Neural cell (in vitro differentiated cells): ENCODE data around the gene DDX27. TPM values are rescaled to one million over a fixed set of nuclear protein-coding genes. Genes with fewer than 3 reads are reported as not detected.

Source experiments
- H2AFZ ChIP-seq: fragments of 200-600, 300-800 bp; sonication (generic), shearing (Covaris generic); 2 replicates; pipeline ENCODE4 v1.6.0; 2014; ENCODE audit warnings: low read depth, mild to moderate bottlenecking, antibody characterized with exemption, low read length, moderate library complexity
- H3F3A ChIP-seq: fragments of 200-600 bp; shearing (Covaris generic); 2 replicates; pipeline ENCODE4 v1.6.1; 2016; ENCODE audit warnings: mild to moderate bottlenecking, moderate library complexity, mixed read lengths, antibody characterized with exemption, low read length; ENCODE audit not compliant: insufficient read depth, poor library complexity, severe bottlenecking
- H3K27ac ChIP-seq: fragments of 200-600, 300-800 bp; sonication (generic), shearing (Covaris generic); 2 replicates; pipeline ENCODE4 v1.5.1; 2014; ENCODE audit warnings: mild to moderate bottlenecking, low read length, moderate library complexity
- H3K27me3 ChIP-seq: fragments of 300-800, 200-600 bp; sonication (generic), shearing (Covaris generic); 2 replicates; pipeline ENCODE4 v1.6.0; 2014; ENCODE audit warnings: mild to moderate bottlenecking, low read depth, low read length, moderate library complexity; ENCODE audit not compliant: insufficient read depth
- H3K36me3 ChIP-seq: fragments of 300-800, 200-600 bp; sonication (generic), shearing (Covaris generic); 2 replicates; pipeline ENCODE4 v1.5.1; 2014; ENCODE audit warnings: mild to moderate bottlenecking, antibody characterized with exemption, low read length, moderate library complexity; ENCODE audit not compliant: insufficient read depth
- H3K4me2 ChIP-seq: fragments of 300-800, 200-600 bp; sonication (generic), shearing (Covaris generic); 2 replicates; pipeline ENCODE4 v1.6.0; 2014; ENCODE audit warnings: mild to moderate bottlenecking, low read length
- H3K4me3 ChIP-seq: fragments of 300-800, 200-600 bp; sonication (generic), shearing (Covaris generic); 2 replicates; pipeline ENCODE4 v1.5.1; 2014; ENCODE audit warnings: mild to moderate bottlenecking, low read length, moderate library complexity
- H3K79me2 ChIP-seq: fragments of 200-600 bp; shearing (Covaris generic); replicated peaks from 2 replicates; pipeline ENCODE4 v1.6.0; 2014; ENCODE audit warnings: mild to moderate bottlenecking, low read length, moderate library complexity; ENCODE audit not compliant: insufficient read depth
- H3K9ac ChIP-seq: fragments of 300-800, 200-600 bp; sonication (generic), shearing (Covaris generic); 2 replicates; pipeline ENCODE4 v1.6.1; 2016; ENCODE audit warnings: mild to moderate bottlenecking, low read length, mixed read lengths
- H3K9me2 ChIP-seq: fragments of 200-600 bp; shearing (Covaris generic); 2 replicates; pipeline ENCODE4 v1.6.1; 2016; ENCODE audit warnings: mild to moderate bottlenecking, low read length, mixed read lengths; ENCODE audit not compliant: insufficient read depth
- H3K9me3 ChIP-seq: fragments of 200-600, 300-800 bp; sonication (generic), shearing (Covaris generic); 2 replicates; pipeline ENCODE4 v1.6.1; 2016; ENCODE audit warnings: mild to moderate bottlenecking, mixed run types, low read length, moderate library complexity, mixed read lengths
- H4K20me1 ChIP-seq: fragments of 200-600 bp; shearing (Covaris generic); 2 replicates; pipeline ENCODE4 v1.6.1; 2016; ENCODE audit warnings: mild to moderate bottlenecking, mixed run types; ENCODE audit not compliant: insufficient read depth
- EP300 ChIP-seq: fragments of 450-650 bp; conservative IDR thresholded peaks from 2 replicates; pipeline ENCODE4 v1.6.1; 2014; ENCODE audit warnings: antibody characterized with exemption, mild to moderate bottlenecking, moderate library complexity; ENCODE audit not compliant: poor library complexity, severe bottlenecking
- EZH2 ChIP-seq: fragments of 200-600, 300-800 bp; shearing (Covaris generic), sonication (generic); IDR thresholded peaks from 2 replicates; pipeline ENCODE4 v1.6.1; 2014; ENCODE audit warnings: antibody characterized with exemption, low read length, borderline replicate concordance, mild to moderate bottlenecking; ENCODE audit not compliant: insufficient read depth, poor library complexity, severe bottlenecking
- MXI1 ChIP-seq: fragments of 450-650 bp; conservative IDR thresholded peaks from 2 replicates; pipeline ENCODE4 v1.6.1; 2014; ENCODE audit warnings: antibody characterized with exemption, mild to moderate bottlenecking; ENCODE audit not compliant: poor library complexity, severe bottlenecking
- POLR2AphosphoS5 ChIP-seq: IDR thresholded peaks from 2 replicates; pipeline ENCODE4 v1.6.1; 2012
- RAD21 ChIP-seq: fragments of 450-650 bp; conservative IDR thresholded peaks from 2 replicates; pipeline ENCODE4 v1.6.1; 2014; ENCODE audit warnings: antibody characterized with exemption, mild to moderate bottlenecking, moderate library complexity
- SMC3 ChIP-seq: fragments of 450-650 bp; conservative IDR thresholded peaks from 2 replicates; pipeline ENCODE4 v1.6.1; 2014; ENCODE audit warnings: antibody characterized with exemption, mild to moderate bottlenecking, moderate library complexity; ENCODE audit not compliant: poor library complexity
- TAF1 ChIP-seq: IDR thresholded peaks from 2 replicates; pipeline ENCODE4 v1.6.1; 2012; ENCODE audit warnings: low read depth
- polyA plus RNA-seq: library from polyadenylated mRNA; depleted of rRNA; stranded (reverse); fragments of >200 nt; gene quantifications from 2 replicates; pipeline ENCODE4 v1.2.3, GENCODE V29; 2014
- TF ChIP-seq, protein P1 (sequence below): fragments of 450-650 bp; IDR thresholded peaks from 2 replicates; pipeline ENCODE4 v1.5.1; 2014; ENCODE audit warnings: antibody characterized with exemption, mild to moderate bottlenecking, moderate library complexity; ENCODE audit not compliant: poor library complexity, severe bottlenecking
- TF ChIP-seq, protein P2 (sequence below): IDR thresholded peaks from 2 replicates; pipeline ENCODE4 v1.6.1; 2012; ENCODE audit warnings: borderline replicate concordance

The DDX27 gene
- polyA plus RNA-seq, 1 donor from 2014 or later = 35.4 TPM

DNA sequence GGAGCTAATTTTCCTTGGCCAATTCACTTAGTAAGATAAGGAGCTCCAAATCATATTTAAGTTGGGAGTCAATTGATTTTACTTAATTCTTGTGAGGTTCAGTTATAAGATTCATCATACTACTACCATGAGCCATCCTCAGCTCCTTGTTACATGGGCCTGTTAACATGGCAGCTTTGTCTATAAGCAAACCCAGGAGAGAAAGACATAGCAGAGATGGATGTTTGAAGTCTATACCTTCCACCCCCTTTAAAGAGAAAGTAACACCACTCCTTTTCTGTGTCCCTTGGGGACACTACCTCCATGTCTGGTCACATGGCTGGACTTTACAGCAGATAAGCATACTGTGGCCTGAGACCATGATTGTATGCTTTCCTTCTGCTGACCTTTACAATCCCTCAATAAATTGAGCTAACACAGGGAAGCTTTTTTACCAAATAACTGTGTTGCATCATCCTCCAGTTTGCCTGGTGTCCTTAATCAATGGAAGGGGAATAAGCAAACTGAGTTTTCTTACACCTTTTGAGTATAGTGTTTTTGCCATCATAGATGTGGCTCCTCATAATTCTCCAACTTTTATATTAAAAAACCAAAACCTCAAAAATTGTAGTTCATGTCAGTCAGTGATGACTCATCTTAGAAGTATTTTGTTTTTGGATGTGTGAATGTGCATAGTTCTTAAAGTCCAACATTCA lies 68.5 kb downstream of the DDX27 start (continued):
- no peak for TF ChIP-seq EP300
- no peak for TF ChIP-seq MXI1

DNA sequence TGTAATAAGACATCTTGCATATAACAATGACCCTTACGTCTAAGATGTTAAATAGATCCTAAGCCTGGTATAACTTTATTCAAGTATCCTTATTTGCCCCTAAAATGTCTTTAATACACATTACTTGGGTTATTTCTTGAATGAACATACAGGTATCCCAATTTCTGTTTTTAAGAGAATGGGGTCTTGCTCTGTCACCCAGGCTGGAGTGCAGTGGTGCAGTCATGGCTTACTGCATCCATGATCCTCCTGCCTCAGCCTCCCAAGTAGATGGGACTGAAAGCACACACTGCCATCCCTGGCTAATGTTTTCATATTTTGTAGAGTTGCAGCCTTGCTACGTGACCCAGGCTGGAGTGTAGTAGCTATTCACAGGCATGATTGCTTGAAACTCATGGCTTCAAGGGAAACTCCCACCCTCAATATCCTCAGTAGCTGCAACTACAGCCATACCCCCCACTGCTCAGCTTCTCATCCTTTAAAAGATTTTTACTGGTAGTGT lies 69.1 kb downstream of the DDX27 start:
- no peak overlapping the region for H2AFZ ChIP-seq
- no peak overlapping the region for H3K4me2 ChIP-seq
- H3K36me3 ChIP-seq = peaks cover 53% of the 10 kb centered on the region
- no peaks in the 10 kb centered on the region for H3F3A ChIP-seq
- no peak overlapping the region for H3K27ac ChIP-seq
- peaks cover 20% of the 10 kb centered on the region for H4K20me1 ChIP-seq
- no peaks in the 10 kb centered on the region for H3K27me3 ChIP-seq
- H3K79me2 ChIP-seq = peaks cover 32% of the 10 kb centered on the region
- TF ChIP-seq RAD21 = no peak
- TF ChIP-seq MXI1 = no peak
- TF ChIP-seq EZH2 = no peak
- TF ChIP-seq, protein P1, sequence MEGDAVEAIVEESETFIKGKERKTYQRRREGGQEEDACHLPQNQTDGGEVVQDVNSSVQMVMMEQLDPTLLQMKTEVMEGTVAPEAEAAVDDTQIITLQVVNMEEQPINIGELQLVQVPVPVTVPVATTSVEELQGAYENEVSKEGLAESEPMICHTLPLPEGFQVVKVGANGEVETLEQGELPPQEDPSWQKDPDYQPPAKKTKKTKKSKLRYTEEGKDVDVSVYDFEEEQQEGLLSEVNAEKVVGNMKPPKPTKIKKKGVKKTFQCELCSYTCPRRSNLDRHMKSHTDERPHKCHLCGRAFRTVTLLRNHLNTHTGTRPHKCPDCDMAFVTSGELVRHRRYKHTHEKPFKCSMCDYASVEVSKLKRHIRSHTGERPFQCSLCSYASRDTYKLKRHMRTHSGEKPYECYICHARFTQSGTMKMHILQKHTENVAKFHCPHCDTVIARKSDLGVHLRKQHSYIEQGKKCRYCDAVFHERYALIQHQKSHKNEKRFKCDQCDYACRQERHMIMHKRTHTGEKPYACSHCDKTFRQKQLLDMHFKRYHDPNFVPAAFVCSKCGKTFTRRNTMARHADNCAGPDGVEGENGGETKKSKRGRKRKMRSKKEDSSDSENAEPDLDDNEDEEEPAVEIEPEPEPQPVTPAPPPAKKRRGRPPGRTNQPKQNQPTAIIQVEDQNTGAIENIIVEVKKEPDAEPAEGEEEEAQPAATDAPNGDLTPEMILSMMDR = no peak
- TF ChIP-seq, protein P2, sequence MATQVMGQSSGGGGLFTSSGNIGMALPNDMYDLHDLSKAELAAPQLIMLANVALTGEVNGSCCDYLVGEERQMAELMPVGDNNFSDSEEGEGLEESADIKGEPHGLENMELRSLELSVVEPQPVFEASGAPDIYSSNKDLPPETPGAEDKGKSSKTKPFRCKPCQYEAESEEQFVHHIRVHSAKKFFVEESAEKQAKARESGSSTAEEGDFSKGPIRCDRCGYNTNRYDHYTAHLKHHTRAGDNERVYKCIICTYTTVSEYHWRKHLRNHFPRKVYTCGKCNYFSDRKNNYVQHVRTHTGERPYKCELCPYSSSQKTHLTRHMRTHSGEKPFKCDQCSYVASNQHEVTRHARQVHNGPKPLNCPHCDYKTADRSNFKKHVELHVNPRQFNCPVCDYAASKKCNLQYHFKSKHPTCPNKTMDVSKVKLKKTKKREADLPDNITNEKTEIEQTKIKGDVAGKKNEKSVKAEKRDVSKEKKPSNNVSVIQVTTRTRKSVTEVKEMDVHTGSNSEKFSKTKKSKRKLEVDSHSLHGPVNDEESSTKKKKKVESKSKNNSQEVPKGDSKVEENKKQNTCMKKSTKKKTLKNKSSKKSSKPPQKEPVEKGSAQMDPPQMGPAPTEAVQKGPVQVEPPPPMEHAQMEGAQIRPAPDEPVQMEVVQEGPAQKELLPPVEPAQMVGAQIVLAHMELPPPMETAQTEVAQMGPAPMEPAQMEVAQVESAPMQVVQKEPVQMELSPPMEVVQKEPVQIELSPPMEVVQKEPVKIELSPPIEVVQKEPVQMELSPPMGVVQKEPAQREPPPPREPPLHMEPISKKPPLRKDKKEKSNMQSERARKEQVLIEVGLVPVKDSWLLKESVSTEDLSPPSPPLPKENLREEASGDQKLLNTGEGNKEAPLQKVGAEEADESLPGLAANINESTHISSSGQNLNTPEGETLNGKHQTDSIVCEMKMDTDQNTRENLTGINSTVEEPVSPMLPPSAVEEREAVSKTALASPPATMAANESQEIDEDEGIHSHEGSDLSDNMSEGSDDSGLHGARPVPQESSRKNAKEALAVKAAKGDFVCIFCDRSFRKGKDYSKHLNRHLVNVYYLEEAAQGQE = no peak
- no peak for TF ChIP-seq EP300
- TF ChIP-seq SMC3 = no peak
- no peak for TF ChIP-seq POLR2AphosphoS5
- no peak for TF ChIP-seq TAF1
- no peak overlapping the region for H3K9ac ChIP-seq
- H3K9me3 ChIP-seq = no peaks in the 10 kb centered on the region
- no peaks in the 10 kb centered on the region for H3K9me2 ChIP-seq
- H3K4me3 ChIP-seq = no peak overlapping the region

DNA sequence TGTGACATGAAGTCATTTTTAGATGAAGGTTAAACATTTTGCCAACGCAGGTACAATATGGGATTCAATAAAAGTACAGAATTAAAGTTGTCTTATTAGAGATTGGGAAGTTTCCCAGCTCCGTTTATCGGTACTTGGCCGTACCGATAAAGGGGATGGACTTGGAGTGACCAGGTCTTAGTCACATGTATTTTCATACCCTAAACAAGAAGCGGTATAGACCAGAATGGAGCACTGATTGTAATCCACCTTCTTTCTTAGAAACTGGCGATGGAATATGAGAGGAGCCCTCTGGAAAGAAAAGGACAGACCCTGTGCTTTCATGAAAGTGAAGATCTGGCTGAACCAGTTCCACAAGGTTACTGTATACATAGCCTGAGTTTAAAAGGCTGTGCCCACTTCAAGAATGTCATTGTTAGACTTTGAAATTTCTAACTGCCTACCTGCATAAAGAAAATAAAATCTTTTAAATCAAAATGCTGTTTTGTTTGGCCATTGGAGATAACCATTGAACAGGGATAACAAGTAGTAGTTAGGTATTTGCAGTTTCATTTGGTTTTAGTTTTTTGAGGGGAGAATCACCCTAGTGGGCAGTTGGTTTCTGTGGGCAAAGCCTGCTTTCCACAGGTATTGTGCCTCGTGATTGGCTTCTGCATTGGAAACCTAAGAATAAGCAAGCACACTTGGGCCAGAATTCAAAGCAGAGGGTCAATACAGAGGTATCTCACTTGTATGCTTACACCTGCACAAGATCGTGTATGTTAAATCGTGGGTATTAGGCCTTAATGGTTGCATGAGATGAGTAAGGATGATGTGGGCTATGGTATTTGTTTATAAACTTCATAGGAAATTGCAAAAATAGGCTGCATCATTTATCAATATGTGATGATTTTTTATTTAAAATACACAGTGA lies 69.8 kb downstream of the DDX27 start:
- H3K27ac ChIP-seq = no peak overlapping the region
- TF ChIP-seq, protein P1 = no peak
- TF ChIP-seq EP300 (no peak), SMC3 (no peak), EZH2 (no peak), MXI1 (no peak), POLR2AphosphoS5 (no peak), RAD21 (no peak), TAF1 (no peak)
- TF ChIP-seq, protein P2 = no peak
- no peaks in the 10 kb centered on the region for H3K9me3 ChIP-seq
- H3F3A ChIP-seq = no peaks in the 10 kb centered on the region
- peaks cover 46% of the 10 kb centered on the region for H3K36me3 ChIP-seq
- H2AFZ ChIP-seq = no peak overlapping the region
- H3K27me3 ChIP-seq = no peaks in the 10 kb centered on the region
- H3K9ac ChIP-seq = no peak overlapping the region
- H4K20me1 ChIP-seq = peaks cover 13% of the 10 kb centered on the region
- peaks cover 25% of the 10 kb centered on the region for H3K79me2 ChIP-seq
- no peak overlapping the region for H3K4me2 ChIP-seq
- H3K4me3 ChIP-seq = no peak overlapping the region
- no peaks in the 10 kb centered on the region for H3K9me2 ChIP-seq
